HL-60/S4 (cell line): Measurements from ENCODE around the gene CHI3L1.

ENCODE experiments used
- in situ Hi-C: fragments of 300-500 bp; cut with MboI; formaldehyde crosslinking; loops from 2 replicates; pipeline ENCODE4 v1.14.3; 2022; ENCODE audit warnings: low sequenced_read_pairs

The CHI3L1 gene

DNA sequence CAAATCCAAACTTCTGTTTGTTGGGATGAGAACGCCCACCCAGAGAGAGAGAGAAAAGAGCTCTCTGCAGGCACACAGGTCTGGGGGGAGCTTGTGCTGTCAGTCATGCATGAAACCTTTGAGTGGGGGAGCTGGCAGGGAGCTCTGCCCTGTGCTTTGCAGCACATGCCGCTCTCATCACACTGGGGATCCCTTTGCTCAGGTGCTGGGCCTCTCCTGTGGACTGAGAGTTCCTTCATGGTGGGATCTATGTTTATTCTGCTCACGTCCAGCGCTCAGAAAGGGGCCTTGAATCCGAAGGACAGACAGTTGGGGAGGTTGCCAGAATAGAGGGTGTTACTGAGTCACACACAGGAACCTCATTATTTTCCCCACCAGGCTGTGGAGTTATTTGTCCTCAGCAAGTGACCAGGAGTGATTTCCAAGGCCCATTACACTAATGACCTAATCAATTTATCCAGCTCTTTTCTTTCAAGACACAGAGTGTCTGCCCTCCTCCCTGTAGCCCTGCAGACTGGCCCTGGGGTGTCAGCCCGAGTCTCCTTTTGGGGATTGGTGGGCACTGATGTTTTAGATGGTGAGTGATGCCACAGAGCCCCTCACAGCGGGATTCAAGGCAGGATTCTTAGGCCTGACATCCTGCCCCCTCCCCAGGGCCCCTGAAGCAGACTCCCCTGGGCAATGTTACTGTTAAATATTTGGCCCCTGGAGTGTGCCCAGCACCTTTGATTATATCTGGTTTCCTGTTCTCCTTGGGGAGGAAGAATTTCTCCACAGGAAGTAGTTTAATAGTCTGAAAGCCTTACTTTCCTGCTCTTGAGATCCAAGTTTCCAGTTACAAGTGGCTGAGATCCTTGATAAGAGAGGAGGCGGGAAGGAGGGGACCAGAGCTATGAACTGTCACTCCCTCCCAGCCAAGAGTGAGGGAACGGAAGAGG is 33.2 kb downstream of the CHI3L1 start:
- in situ Hi-C loops = no loop called here

- in situ Hi-C loops = no loop called here
Measured at GRCh38 chr1:203152158-203153034, 34.1 kb downstream of the CHI3L1 start.

DNA sequence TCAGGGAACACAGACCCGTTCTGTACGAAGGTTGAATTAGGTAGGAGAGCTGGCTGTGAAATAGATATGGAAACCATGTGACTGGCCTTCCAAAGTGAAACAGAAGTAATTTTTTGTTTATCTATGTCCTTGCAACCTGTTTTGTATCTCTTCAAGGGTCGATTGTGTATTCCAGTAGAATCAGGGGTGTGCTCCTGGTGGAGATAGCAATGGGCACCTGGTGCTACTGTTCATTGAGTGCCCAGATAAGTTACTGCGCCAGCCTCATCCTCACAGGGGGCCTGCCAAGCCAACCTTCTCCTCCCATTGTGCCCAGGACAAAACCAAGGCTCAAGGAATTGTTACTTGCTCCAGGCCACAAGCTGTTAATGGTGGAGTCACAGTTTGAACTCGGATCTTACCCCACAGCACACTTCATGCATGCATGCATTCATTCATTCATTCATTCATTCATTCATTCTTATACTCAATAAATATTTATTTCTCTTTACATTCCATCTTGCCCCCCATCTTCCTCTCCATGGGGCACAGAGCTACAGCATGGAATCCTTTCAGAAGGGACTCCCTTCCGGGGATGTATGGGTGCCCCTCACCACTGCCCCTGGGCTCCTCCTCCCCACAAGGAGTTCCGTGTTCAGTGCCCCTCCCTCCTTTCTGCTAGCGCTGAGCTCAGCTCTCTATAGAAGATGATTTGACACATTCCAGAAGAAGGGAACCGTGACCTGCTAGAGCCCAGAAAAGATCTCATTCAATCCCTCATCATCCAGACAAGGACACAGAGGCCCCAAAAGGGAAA is 34.9 kb downstream of the CHI3L1 start:
- in situ Hi-C loops = no loop called here

- in situ Hi-C loops = no loop called here
Measured at GRCh38 chr1:203150511-203151297, 35.8 kb downstream of the CHI3L1 start.

DNA sequence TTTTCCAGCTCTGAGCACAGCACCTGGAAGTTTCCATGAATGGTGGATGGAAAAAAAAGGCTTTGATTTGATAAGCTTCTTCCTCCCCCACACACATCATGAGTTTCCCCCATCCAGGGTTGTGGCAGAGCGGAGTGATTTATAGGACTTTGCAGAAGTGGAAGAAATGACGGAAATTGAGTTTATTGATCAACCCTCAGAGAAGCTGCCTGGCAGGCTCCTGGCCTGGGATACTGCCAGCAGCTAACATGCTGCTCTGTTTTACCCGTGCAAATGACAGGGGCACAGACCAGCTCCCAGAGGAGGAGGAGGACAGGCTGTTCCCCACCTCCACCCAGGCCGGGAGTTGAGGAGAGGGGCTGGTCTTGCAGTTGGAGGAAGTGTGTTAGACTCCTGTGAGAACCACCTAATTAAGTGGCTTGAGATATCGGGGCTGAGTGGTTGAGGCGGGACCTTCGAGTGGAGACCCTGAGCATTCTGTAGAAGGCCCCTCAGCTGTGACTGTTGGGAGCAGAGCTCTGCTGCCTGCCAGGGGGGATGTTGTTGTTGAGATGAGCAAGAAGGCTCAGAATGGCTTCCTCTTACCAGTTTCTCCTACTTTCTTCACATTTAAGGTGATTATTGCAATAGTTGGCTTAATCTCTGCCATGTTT is 37.2 kb downstream of the CHI3L1 start:
- in situ Hi-C loops = no loop called here

DNA sequence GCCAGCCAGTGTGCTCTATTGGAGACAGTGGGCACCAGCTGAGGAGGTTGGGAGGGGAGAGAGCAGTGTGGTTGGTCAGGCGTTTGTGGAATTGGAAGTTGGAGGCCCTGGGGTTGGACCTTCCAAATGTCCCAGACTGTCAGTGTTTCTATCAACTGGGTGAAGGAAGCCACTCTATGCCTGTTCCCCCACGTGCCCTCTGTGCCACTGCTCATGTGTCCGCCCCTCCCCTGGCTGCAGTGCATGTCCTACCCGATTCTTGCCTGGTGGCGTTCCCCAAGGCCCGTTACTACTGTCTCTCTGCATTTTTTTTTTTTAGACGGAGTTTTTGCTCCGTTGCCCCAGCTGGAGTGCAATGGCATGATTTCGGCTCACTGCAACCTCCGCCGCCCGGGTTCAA is 37.9 kb downstream of the CHI3L1 start:
- in situ Hi-C loops = no loop called here

- in situ Hi-C loops = no loop called here
Measured at GRCh38 chr1:203148127-203148526, 38.4 kb downstream of the CHI3L1 start.

DNA sequence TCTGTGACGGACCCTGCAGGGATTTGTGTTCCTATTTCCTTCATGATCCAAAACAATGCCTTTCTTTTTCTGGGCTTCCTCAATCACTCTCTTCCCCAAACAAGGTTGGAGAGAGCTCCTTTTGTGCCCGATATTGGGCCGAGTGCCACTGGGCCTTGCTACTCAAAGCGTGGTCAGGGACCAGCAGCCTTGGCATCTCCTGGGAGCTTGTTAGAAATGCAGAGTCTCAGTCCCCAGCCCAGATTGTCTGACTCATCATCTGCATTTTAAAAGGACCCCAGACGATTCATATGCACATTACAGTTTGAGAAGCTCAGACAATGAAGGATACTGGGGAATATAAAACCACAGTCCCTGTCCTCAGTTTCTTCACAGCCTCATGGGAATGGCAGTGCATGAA is 39.1 kb downstream of the CHI3L1 start:
- in situ Hi-C loops = no loop called here

DNA sequence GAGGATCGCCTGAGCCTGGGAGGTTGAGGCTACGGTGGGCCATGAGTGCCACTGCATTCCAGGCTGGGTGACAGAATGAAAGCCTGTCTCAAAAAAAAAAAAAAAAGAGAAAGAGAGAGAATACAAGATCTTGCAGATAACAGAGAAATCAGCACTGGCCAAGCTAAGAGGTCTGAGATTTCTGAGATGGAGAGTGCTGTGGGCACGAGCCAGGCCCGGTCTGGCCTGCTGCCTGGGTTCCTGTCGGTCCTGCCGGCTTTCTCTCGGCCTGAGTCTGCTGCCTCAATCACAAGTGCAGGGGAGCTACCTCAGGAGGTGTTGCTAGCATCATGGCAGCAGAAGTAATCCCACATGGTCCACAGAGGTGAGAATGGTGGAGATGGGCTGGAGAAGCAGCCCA is 40.0 kb downstream of the CHI3L1 start:
- in situ Hi-C loops = no loop called here

- in situ Hi-C loops = no loop called here
Measured at GRCh38 chr1:203146042-203146369, 40.5 kb downstream of the CHI3L1 start.

DNA sequence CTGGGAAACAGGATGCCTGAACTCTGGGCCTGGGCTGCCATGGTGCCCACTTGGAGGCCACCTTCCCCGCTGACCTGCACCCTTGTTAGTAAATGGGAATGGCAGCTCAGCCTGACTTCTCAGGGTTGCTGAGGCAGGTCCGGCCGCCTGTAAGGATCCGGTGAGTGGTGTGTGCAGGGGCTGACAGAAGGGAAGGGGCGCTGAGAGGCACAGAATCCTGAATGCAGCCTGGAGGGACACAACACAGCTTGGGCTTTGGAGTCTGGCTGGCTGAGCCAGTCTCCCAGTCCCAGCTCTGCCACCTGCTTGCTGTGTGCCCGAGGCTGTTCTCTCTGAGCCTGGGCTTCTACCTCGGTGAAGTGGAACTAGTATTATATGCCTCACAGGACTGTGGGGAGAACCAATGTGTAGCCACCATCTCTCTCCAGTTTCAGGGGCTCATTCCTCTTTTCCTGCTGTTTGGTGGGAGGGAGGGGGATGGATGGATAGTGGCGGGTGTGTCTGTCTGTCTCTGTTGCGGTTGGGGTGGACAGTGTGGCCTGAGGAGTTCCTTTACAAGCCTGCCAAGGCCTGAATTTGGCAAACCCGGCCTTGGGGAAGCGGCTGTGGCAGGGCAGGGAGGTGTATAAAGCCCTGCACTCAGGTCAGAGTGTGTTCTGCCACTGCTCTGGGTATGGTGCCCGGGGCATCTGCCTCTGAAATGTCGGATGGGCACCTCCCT is 41.0 kb downstream of the CHI3L1 start:
- in situ Hi-C loops = no loop called here

DNA sequence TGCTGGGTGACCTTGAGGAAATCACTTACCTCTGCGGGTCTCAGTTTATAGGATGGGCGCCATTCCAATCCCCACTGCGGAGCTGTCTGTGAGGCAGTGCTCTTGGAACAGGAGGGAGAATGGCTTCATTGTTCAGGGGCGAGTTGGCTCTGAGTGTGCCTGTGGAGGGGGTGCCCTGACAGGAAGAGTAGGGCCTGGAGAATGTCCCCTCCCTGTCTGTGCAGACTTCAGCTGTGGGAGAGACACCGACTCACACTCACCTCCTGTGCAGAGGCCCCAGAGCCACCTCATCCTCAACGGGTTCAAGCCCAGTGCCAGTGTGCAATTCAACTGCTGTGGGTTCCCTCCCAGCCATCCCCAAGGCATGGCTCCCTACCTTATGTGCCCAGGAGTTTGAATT is 41.8 kb downstream of the CHI3L1 start:
- in situ Hi-C loops = no loop called here

DNA sequence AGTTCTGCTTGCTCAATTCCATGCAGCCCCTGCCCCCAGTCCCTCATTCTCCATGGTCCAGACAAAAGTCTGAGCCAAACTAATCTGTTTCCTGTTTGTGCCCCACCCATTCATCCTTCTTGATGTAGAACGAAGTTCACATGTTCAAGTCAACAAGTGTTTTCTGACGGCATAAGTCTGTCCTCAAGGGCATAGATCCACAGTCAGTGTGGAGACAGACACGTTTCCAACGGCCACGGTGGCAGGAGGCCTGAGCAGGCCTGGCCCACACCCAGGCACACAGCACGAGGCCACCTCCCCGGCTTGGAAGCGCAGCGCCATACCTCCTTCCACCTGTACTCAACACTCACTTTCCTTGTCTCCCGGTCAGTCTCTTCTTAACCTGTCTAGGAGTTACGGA is 42.9 kb downstream of the CHI3L1 start:
- in situ Hi-C loops = no loop called here

GRCh38 chr1:203142684-203143408 is 43.7 kb downstream of the CHI3L1 start:
- in situ Hi-C loops = no loop called here

GRCh38 chr1:203142124-203142523 is 44.4 kb downstream of the CHI3L1 start:
- in situ Hi-C loops = no loop called here

DNA sequence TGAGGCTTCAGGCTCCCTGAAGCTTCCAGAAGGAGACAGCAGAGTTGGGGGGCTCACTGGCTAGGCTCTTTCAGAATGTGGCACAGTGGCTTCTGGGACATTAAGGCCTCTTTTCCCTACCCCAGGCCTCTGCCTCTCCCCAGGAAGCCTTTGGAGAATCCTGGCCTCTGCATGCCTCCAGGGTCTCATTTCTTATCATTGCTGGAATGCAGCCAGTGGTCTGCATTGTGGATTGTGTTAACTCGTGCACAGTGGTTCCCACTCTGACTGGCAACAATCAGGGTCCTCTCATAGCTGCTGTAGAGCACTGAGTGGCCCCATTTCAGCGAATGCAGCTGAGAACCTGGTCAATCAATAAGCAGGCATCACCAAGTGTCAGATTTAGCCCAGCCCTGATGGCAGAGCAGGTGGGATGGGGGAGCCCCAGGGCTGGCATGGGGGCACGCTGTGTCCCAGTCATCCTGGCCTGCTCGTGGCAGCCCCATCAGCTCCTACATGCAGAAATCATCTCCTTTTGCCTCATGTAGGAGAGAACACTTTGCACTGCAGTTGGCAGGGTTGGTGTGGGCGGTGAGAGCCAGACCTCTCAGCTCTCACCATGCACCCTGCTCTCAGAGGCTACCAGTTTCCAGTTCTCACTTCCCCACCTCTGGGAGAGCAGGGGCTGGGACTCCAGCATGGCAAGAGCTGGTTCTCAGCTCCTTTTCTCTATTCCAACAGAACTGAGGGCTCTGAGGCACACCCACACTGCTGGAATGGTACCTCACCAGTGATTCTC is 45.6 kb downstream of the CHI3L1 start:
- in situ Hi-C loops = no loop called here

- in situ Hi-C loops = no loop called here
Measured at GRCh38 chr1:203139976-203140475, 46.5 kb downstream of the CHI3L1 start.

DNA sequence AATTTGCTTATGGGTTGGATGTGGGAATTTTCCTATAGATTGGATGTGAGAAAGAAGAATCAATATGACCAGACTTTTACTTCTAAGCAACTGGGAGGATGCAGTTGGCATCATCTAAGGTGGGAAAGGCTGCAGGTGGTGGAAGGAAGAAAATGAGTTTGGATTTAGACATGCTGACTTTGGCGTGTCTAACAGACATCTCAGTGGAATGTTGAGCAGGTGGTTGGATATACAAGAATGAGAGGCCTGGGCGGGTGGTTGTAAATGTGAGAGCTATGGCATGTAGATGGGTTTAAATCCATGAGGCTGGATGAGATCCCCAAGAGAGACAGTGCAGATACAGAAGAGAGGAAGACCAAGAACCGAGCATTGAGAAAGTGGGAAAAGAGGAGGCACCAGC is 48.4 kb downstream of the CHI3L1 start:
- in situ Hi-C loops = no loop called here
